A673 (cell line): ENCODE results near the gene IDI2. TPM values are rescaled to one million over a fixed set of nuclear protein-coding genes. Genes with fewer than 3 reads are reported as not detected.
"Not testable (repeated sequence)": the region's sequence is repeated elsewhere in the genome, so short reads cannot be mapped to it uniquely, and the experiment has no call there.

Source experiments
- BruUV-seq: library from RNA; stranded (reverse); fragments of 400-500 nt; replicated peaks from 2 replicates; lab custom pipeline; 2021; lab: Mats Ljungman, UMichigan
- CTCF ChIA-PET: fragments of 300-600 bp; sonication (Branson Sonifier 250); formaldehyde crosslinking; loops from one replicate; lab custom pipeline; 2022; ENCODE audit warnings: antibody characterized with exemption; lab: Charles Lee
- POLR2A ChIA-PET: fragments of 300-600 bp; sonication (Branson Sonifier 250); formaldehyde crosslinking; loops from one replicate; lab custom pipeline; 2022; ENCODE audit warnings: antibody characterized with exemption; ENCODE audit not compliant: low non-redundant PET; lab: Charles Lee
- DNase-seq: peaks from one replicate; pipeline ENCODE4 v3.0.0-alpha.2; 2015; ENCODE audit warnings: low spot score
- H3K27ac ChIP-seq: fragments of 200-600 bp; sonication (generic); 2 replicates; pipeline ENCODE4 v1.5.1; 2016; ENCODE audit warnings: mixed run types, low read depth, mild to moderate bottlenecking, mixed read lengths, antibody characterized with exemption, low read length; ENCODE audit not compliant: poor library complexity, severe bottlenecking
- H3K27me3 ChIP-seq: fragments of 200-600 bp; sonication (generic); replicated peaks from 2 replicates; pipeline ENCODE4 v1.6.1; 2017; ENCODE audit warnings: mixed run types, low read depth, mild to moderate bottlenecking, mixed read lengths, antibody characterized with exemption, low read length; ENCODE audit not compliant: insufficient read depth, poor library complexity
- H3K36me3 ChIP-seq: fragments of 200-600 bp; sonication (generic); 2 replicates; pipeline ENCODE4 v1.6.1; 2016; ENCODE audit warnings: mixed run types, mild to moderate bottlenecking, mixed read lengths, antibody characterized with exemption, low read length; ENCODE audit not compliant: insufficient read depth, poor library complexity, severe bottlenecking
- H3K4me1 ChIP-seq: fragments of 200-600 bp; sonication (generic); 2 replicates; pipeline ENCODE4 v1.6.1; 2017; ENCODE audit warnings: mixed run types, mild to moderate bottlenecking, mixed read lengths, antibody characterized with exemption, low read length; ENCODE audit not compliant: insufficient read depth, poor library complexity, severe bottlenecking
- H3K4me3 ChIP-seq: fragments of 200-600 bp; sonication (generic); 2 replicates; pipeline ENCODE4 v1.5.1; 2016; ENCODE audit warnings: low read depth, mixed run types, mild to moderate bottlenecking, mixed read lengths, low read length; ENCODE audit not compliant: poor library complexity, severe bottlenecking
- H3K9me3 ChIP-seq: fragments of 200-600 bp; sonication (generic); 2 replicates; pipeline ENCODE4 v1.6.1; 2016; ENCODE audit warnings: mixed run types, low read depth, mild to moderate bottlenecking, mixed read lengths, antibody characterized with exemption, low read length; ENCODE audit not compliant: poor library complexity, severe bottlenecking
- EZH2 ChIP-seq: fragments of 200-600 bp; sonication (generic); IDR thresholded peaks from 2 replicates; pipeline ENCODE4 v1.6.1; 2017; ENCODE audit warnings: borderline replicate concordance, low read depth, mild to moderate bottlenecking, mixed read lengths, antibody characterized with exemption, low read length; ENCODE audit not compliant: poor library complexity, severe bottlenecking
- intact Hi-C: fragments of 100-400 bp; cut with micrococcal nuclease; formaldehyde crosslinking; loops from one replicate; pipeline ENCODE4 v1.10.0; 2022; ENCODE audit not compliant: unreplicated experiment
- total RNA-seq: library from RNA; stranded (reverse); gene quantifications from 2 replicates; pipeline ENCODE4 v1.2.3, GENCODE V29; 2021
- TF ChIP-seq, protein P1 (sequence below): fragments of 300-800, 200-600 bp; sonication (generic); conservative IDR thresholded peaks from 2 replicates; pipeline ENCODE4 v1.5.1; 2017; ENCODE audit warnings: low read depth, mild to moderate bottlenecking, antibody characterized with exemption, low read length, moderate library complexity, mixed read lengths

The IDI2 gene
- total RNA-seq, 1 experiment from 2014 or later, result not detected

DNA sequence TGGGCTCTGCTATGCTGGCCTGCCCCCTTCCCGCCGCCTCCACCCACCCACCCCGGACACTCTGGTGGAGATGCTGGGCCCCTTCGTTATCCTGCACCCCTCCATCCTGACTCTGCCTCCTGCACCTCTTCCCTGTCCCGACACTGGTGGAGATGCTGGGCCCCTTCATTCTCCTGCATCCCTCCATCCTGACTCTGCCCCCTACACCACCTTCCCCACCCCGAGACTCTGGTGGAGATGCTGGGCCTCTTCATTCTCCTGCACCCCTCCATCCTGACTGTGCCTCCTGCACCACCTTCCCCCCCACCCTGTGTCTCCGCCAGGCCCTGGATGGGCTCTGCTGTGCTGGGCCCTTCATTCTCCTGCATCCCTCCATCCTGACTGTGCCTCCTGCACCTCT is 15.0 kb downstream of the IDI2 start:
- peaks cover 95% of the 10 kb centered on the region for H3K36me3 ChIP-seq
- ChIA-PET POLR2A (no interaction called here), CTCF (no interaction called here)
- no peaks in the 10 kb centered on the region for H3K4me1 ChIP-seq
- no TSS peak for BruUV-seq
- no peaks in the 10 kb centered on the region for H3K9me3 ChIP-seq
- TF ChIP-seq, protein P1, sequence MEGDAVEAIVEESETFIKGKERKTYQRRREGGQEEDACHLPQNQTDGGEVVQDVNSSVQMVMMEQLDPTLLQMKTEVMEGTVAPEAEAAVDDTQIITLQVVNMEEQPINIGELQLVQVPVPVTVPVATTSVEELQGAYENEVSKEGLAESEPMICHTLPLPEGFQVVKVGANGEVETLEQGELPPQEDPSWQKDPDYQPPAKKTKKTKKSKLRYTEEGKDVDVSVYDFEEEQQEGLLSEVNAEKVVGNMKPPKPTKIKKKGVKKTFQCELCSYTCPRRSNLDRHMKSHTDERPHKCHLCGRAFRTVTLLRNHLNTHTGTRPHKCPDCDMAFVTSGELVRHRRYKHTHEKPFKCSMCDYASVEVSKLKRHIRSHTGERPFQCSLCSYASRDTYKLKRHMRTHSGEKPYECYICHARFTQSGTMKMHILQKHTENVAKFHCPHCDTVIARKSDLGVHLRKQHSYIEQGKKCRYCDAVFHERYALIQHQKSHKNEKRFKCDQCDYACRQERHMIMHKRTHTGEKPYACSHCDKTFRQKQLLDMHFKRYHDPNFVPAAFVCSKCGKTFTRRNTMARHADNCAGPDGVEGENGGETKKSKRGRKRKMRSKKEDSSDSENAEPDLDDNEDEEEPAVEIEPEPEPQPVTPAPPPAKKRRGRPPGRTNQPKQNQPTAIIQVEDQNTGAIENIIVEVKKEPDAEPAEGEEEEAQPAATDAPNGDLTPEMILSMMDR, result no peak
- TF ChIP-seq EZH2, result no peak
- intact Hi-C loops, result no loop called here
- H3K27me3 ChIP-seq, result no peaks in the 10 kb centered on the region
- H3K27ac ChIP-seq, result no peak overlapping the region
- H3K4me3 ChIP-seq, result no peak overlapping the region
- no peak for DNase-seq

GRCh38 chr10:1009947-1010346 is 15.7 kb downstream of the IDI2 start:
- H3K27ac ChIP-seq, H3K4me3 ChIP-seq, BruUV-seq, H3K9me3 ChIP-seq, H3K27me3 ChIP-seq, POLR2A ChIA-PET, CTCF ChIA-PET, intact Hi-C loops, DNase-seq, H3K4me1 ChIP-seq: not testable (repeated sequence)
- peaks cover 93% of the 10 kb centered on the region for H3K36me3 ChIP-seq

GRCh38 chr10:1009071-1009494 is 16.6 kb downstream of the IDI2 start:
- peaks cover 92% of the 10 kb centered on the region for H3K36me3 ChIP-seq
- H3K9me3 ChIP-seq, result no peaks in the 10 kb centered on the region
- intact Hi-C loops, result no loop called here
- BruUV-seq, result no TSS peak
- no peak for TF ChIP-seq EZH2
- TF ChIP-seq, protein P1, result no peak
- H3K4me1 ChIP-seq, result no peaks in the 10 kb centered on the region
- ChIA-PET POLR2A (no interaction called here), CTCF (no interaction called here)
- DNase-seq, result no peak
- no peaks in the 10 kb centered on the region for H3K27me3 ChIP-seq
- H3K4me3 ChIP-seq, result no peak overlapping the region
- no peak overlapping the region for H3K27ac ChIP-seq

DNA sequence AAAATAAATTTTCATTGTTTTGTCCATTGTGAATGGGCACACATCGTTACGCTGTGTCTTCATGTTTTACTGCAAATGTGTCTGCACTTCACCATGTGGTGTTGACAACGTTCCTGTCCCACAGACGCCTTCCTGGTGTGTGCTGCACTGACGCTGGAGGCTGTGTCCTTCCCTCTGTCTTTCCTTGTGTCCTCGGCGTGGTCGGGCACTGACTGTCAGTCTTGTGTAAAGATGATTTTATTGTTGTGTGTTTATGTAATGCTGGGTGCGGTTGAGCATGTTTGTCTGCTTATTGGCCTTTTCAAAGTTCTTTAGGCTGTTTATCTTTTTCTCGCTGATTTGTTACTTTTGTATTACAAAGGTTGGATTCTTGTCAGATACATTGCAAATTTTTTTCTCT is 18.1 kb downstream of the IDI2 start:
- CTCF ChIA-PET, result no interaction called here

More for the DNA sequence above, 18.1 kb downstream of the IDI2 start:
- no peak overlapping the region for H3K4me3 ChIP-seq
- H3K27ac ChIP-seq, result no peak overlapping the region
- intact Hi-C loops, result no loop called here
- POLR2A ChIA-PET, result no interaction called here
- no peak for DNase-seq
- peaks cover 4% of the 10 kb centered on the region for H3K9me3 ChIP-seq
- no peaks in the 10 kb centered on the region for H3K27me3 ChIP-seq
- BruUV-seq, result no TSS peak
- no peaks in the 10 kb centered on the region for H3K4me1 ChIP-seq
- TF ChIP-seq, protein P1, result no peak
- H3K36me3 ChIP-seq, result peaks cover 94% of the 10 kb centered on the region
